Activated CD8-positive, alpha-beta T cell treated with anti-CD3 and anti-CD28 coated beads, Interleukin-2, amount 10 ng/mL, durations not matched to agents 7 days and 5 days (primary cell): ENCODE results near the gene DTYMK. TPM values are rescaled to one million over a fixed set of nuclear protein-coding genes. Genes with fewer than 3 reads are reported as not detected.

Experiments used
- ATAC-seq: fragments of 150-1000 bp; cut with Tn5 transposase; one replicate; pipeline ENCODE4 v1.10.0; 2021; ENCODE audit warnings: moderate library complexity
- CTCF ChIA-PET: fragments of 350-600 bp; sonication (Branson Sonifier 250); formaldehyde crosslinking; loops from one replicate; lab custom pipeline; 2021; ENCODE audit warnings: antibody characterized with exemption; lab: Charles Lee
- POLR2A ChIA-PET: fragments of 350-600 bp; sonication (Branson Sonifier 250); formaldehyde crosslinking; loops from one replicate; lab custom pipeline; 2021; ENCODE audit warnings: antibody characterized with exemption; lab: Charles Lee
- DNase-seq: peaks from one replicate; pipeline ENCODE4 v3.0.0-alpha.2; 2020
- H3K27ac Mint-ChIP-seq: one replicate; pipeline ENCODE4 v1.8.0; 2021; ENCODE audit warnings: mild to moderate bottlenecking, mixed read lengths
- H3K27me3 Mint-ChIP-seq: one replicate; pipeline ENCODE4 v1.8.0; 2021; ENCODE audit warnings: low read depth, mixed read lengths
- H3K36me3 Mint-ChIP-seq: one replicate; pipeline ENCODE4 v1.8.0; 2021; ENCODE audit warnings: low read depth, mixed read lengths
- H3K4me1 Mint-ChIP-seq: one replicate; pipeline ENCODE4 v1.8.0; 2021; ENCODE audit warnings: low read depth, mixed read lengths
- H3K4me3 Mint-ChIP-seq: one replicate; pipeline ENCODE4 v1.8.0; 2021; ENCODE audit warnings: mild to moderate bottlenecking, mixed read lengths
- H3K9me3 Mint-ChIP-seq: one replicate; pipeline ENCODE4 v1.8.0; 2022; ENCODE audit warnings: mixed read lengths; ENCODE audit not compliant: insufficient read depth
- total RNA-seq, 2 experiments: library from RNA; stranded (reverse); gene quantifications; one replicate each; pipeline ENCODE4 v1.2.3, GENCODE V29; 2021

Gene DTYMK
- total RNA-seq, 2 experiments from 2014 or later: 101 to 103 TPM

GRCh38 chr2:241627675-241628074 lies 58.9 kb downstream of the DTYMK start:
- Mint-ChIP-seq H3K27me3 (no peaks in the 10 kb centered on the region), H3K9me3 (no peaks in the 10 kb centered on the region), H3K4me3 (no peak overlapping the region), H3K4me1 (peaks cover 8% of the 10 kb centered on the region), H3K27ac (no peak overlapping the region), H3K36me3 (peaks cover 23% of the 10 kb centered on the region)
- POLR2A ChIA-PET: no interaction called here
- DNase-seq: no peak
- ATAC-seq: no peak
- CTCF ChIA-PET: no interaction called here

Other genes with a start within 250 kb of the DTYMK start
- gene STK25, start 178.2 kb downstream of the DTYMK start, total RNA-seq: 100 to 1,000 TPM; 114 to 132 TPM
- not detected for gene BOK, start 128.1 kb downstream of the DTYMK start, total RNA-seq
- 10 to 100 TPM; 32.3 to 37.4 TPM for gene THAP4, start 49.7 kb downstream of the DTYMK start, total RNA-seq
- 10 to 100 TPM; 81.2 to 94.6 TPM for gene ATG4B, start 49.1 kb downstream of the DTYMK start, total RNA-seq
- 10 to 100 TPM; 36.7 to 38.5 TPM for gene ING5, start 15.2 kb upstream of the DTYMK start, total RNA-seq
- 10 to 100 TPM; 26.3 to 28.0 TPM for gene D2HGDH, start 47.8 kb upstream of the DTYMK start, total RNA-seq
- under 1 TPM; 0.34 TPM for gene GAL3ST2, start 90.0 kb upstream of the DTYMK start, total RNA-seq
- gene NEU4, start 122.4 kb upstream of the DTYMK start, total RNA-seq: under 1 TPM; 0.31 to 0.45 TPM
- 1 to 10 TPM; 2.4 to 2.5 TPM for gene PDCD1, start 172.1 kb upstream of the DTYMK start, total RNA-seq
- not detected for gene RTP5, start 182.9 kb upstream of the DTYMK start, total RNA-seq